RCC 7860 (cell line): Measurements from ENCODE around the gene RAB31.

Source experiments
- DNase-seq: peaks from one replicate; pipeline ENCODE4 v3.0.0-alpha.2; 2015; ENCODE audit warnings: low spot score
- FAIRE-seq: peaks from 2 replicates; lab custom pipeline; 2012; peaks lifted over from hg19 to GRCh38; lab: Jason Lieb, UNC

The RAB31 gene

GRCh38 chr18:9711361-9712129 is 3.4 kb downstream of the RAB31 start:
- FAIRE-seq, result no peak
- no peak for DNase-seq

- DNase-seq (no peak), FAIRE-seq (no peak)
These were observed 4.1 kb downstream of the RAB31 start for GRCh38 chr18:9712130-9712577.

GRCh38 chr18:9712611-9713010 is 4.5 kb downstream of the RAB31 start:
- DNase-seq, result no peak
- FAIRE-seq, result no peak

- FAIRE-seq (no peak), DNase-seq (no peak)
These were observed 6.4 kb downstream of the RAB31 start for GRCh38 chr18:9714266-9715087.

GRCh38 chr18:9715088-9715343 is 6.9 kb downstream of the RAB31 start:
- DNase-seq, result no peak
- no peak for FAIRE-seq

GRCh38 chr18:9715978-9716774 is 8.1 kb downstream of the RAB31 start:
- DNase-seq (no peak), FAIRE-seq (no peak)

GRCh38 chr18:9716780-9717563 is 8.9 kb downstream of the RAB31 start:
- no peak for FAIRE-seq
- no peak for DNase-seq

GRCh38 chr18:9719421-9719981 is 11.4 kb downstream of the RAB31 start:
- FAIRE-seq, result peak; percentile 75
- DNase-seq, result peak; percentile 77

GRCh38 chr18:9720327-9720726 is 12.2 kb downstream of the RAB31 start:
- FAIRE-seq (no peak), DNase-seq (no peak)

GRCh38 chr18:9721893-9722550 is 13.9 kb downstream of the RAB31 start:
- FAIRE-seq (no peak), DNase-seq (no peak)

- FAIRE-seq, result no peak
These were observed 14.6 kb downstream of the RAB31 start for GRCh38 chr18:9722691-9723090.

GRCh38 chr18:9724797-9725585 is 16.9 kb downstream of the RAB31 start:
- no peak for FAIRE-seq
- no peak for DNase-seq

More at GRCh38 chr18:9722691-9723090, 14.6 kb downstream of the RAB31 start:
- no peak for DNase-seq

- no peak for FAIRE-seq
These were observed 18.1 kb downstream of the RAB31 start for GRCh38 chr18:9726175-9726574.

GRCh38 chr18:9726936-9727335 is 18.8 kb downstream of the RAB31 start:
- FAIRE-seq (no peak), DNase-seq (no peak)

More at GRCh38 chr18:9726175-9726574, 18.1 kb downstream of the RAB31 start:
- no peak for DNase-seq

GRCh38 chr18:9730786-9731185 is 22.7 kb downstream of the RAB31 start:
- DNase-seq, result no peak
- no peak for FAIRE-seq

GRCh38 chr18:9731380-9731779 is 23.3 kb downstream of the RAB31 start:
- FAIRE-seq, result peak; percentile 96

GRCh38 chr18:9732031-9732430 is 23.9 kb downstream of the RAB31 start:
- no peak for DNase-seq
- FAIRE-seq, result no peak

More at GRCh38 chr18:9731380-9731779, 23.3 kb downstream of the RAB31 start:
- DNase-seq, result peak; percentile 84

GRCh38 chr18:9734189-9734588 is 26.1 kb downstream of the RAB31 start:
- no peak for FAIRE-seq
- DNase-seq, result no peak

GRCh38 chr18:9735238-9735637 is 27.1 kb downstream of the RAB31 start:
- no peak for FAIRE-seq
- no peak for DNase-seq
